Sigmoid colon (tissue), 7 donors: ENCODE measurements around the gene EMILIN1. TPM values are rescaled to one million over a fixed set of nuclear protein-coding genes. Genes with fewer than 3 reads are reported as not detected.

Experiments used
- DNase-seq: peaks from one replicate; pipeline ENCODE4 v3.0.0-alpha.2; 2019
- H3K27ac ChIP-seq, 4 donors: fragments of 200-600 bp; sonication (generic); one replicate each; pipeline ENCODE4 v1.5.1; 2016 to 2019; ENCODE audit warnings: mild to moderate bottlenecking in 1 of 4
- H3K27me3 ChIP-seq, 3 donors: fragments of 200-600 bp; sonication (generic); one replicate each; pipeline ENCODE4 v1.5.1; 2019; ENCODE audit warnings: mild to moderate bottlenecking in 1 of 3
- H3K36me3 ChIP-seq, 4 donors: fragments of 200-600 bp; sonication (generic); one replicate each; pipeline ENCODE4 v1.5.1; 2016 to 2019
- H3K4me1 ChIP-seq, 4 donors: fragments of 200-600 bp; sonication (generic); one replicate each; pipeline ENCODE4 v1.5.1; 2017 to 2019
- H3K4me3 ChIP-seq, 4 donors: fragments of 200-600 bp; sonication (generic); one replicate each; pipeline ENCODE4 v1.5.1; 2017 to 2019; ENCODE audit warnings: mild to moderate bottlenecking in 2 of 4, moderate library complexity in 1 of 4
- H3K9me3 ChIP-seq, 4 donors: fragments of 200-600 bp in 3 of 4; sonication (generic) in 3 of 4; one replicate each; pipeline versions ENCODE4 v1.5.1 to v1.6.1; 2013 to 2019
- CTCF ChIP-seq, 4 experiments: fragments of 450-650 bp in 3 of 4; fragments of 200-600 bp in 1 of 4; IDR thresholded peaks; one replicate each; pipeline ENCODE4 v1.5.1; 2016 to 2019; ENCODE audit warnings: antibody characterized with exemption in 4 of 4, mild to moderate bottlenecking in 3 of 4, moderate library complexity in 2 of 4
- EP300 ChIP-seq, 4 donors: sonication (generic); formaldehyde crosslinking; IDR thresholded peaks; one replicate each; pipeline ENCODE4 v1.6.1; 2017; ENCODE audit warnings: antibody characterized with exemption in 4 of 4
- POLR2A ChIP-seq, 2 donors: fragments of 450-650 bp; IDR thresholded peaks; one replicate each; pipeline ENCODE4 v1.6.1; 2016; ENCODE audit warnings: antibody characterized with exemption in 2 of 2, mild to moderate bottlenecking in 2 of 2, moderate library complexity in 2 of 2
- POLR2AphosphoS5 ChIP-seq, 4 donors: sonication (generic); formaldehyde crosslinking; IDR thresholded peaks; one replicate each; pipeline ENCODE4 v1.6.1; 2017; ENCODE audit warnings: antibody characterized with exemption in 4 of 4
- WGBS, 2 donors: extraction: QIAGEN DNeasy Blood & Tissue Kit; methylation state at CpG; one replicate each; pipeline ENCODE4 v1.1.7; 2013; 5-methylcytosine and 5-hydroxymethylcytosine counted together
- intact Hi-C: fragments of 100-400 bp; cut with DNase I; formaldehyde crosslinking; loops from one replicate; pipeline ENCODE4 v1.15.1; 2023
- polyA plus RNA-seq, 3 donors: library from polyadenylated mRNA; stranded (reverse); fragments of 200-250 nt; gene quantifications; one replicate each; pipeline ENCODE4 v1.2.3, GENCODE V29; 2013
- total RNA-seq, 4 donors: library from RNA; depleted of rRNA; stranded (reverse); fragments of >200 nt; gene quantifications; one replicate each; pipeline ENCODE4 v1.1.0, GENCODE V29; 2016
- donor health status: healthy with polysubstance abuse.
- donor health status: Bipolar disorder and iron deficiency.
- donor health status: healthy.

EMILIN1 gene
- total and polyA plus RNA-seq, 7 donors, result 4.8 to 350 (median 156) TPM

GRCh38 chr2:27099334-27099955, 21.0 kb downstream of the EMILIN1 start:
- Histone ChIP-seq H3K27me3 (peaks cover 0 to 11% (median 0%) of the 10 kb centered on the region in 3 donors), H3K27ac (no peak overlapping the region), H3K36me3 (no peaks in the 10 kb centered on the region), H3K4me1 (peaks cover 0 to 12% (median 6%) of the 10 kb centered on the region in 4 donors), H3K9me3 (no peaks in the 10 kb centered on the region), H3K4me3 (no peak overlapping the region)
- intact Hi-C loops, result loop anchor here (2.0 kb wide), 1 partner anchor 91 kb away; no protein-coding TSS in a partner anchor
- no peak for DNase-seq
- TF ChIP-seq POLR2A (IDR thresholded peaks at IDR 0.05), result no peak
- TF ChIP-seq POLR2AphosphoS5 (IDR thresholded peaks at IDR 0.05), result no peak
- TF ChIP-seq EP300 (IDR thresholded peaks at IDR 0.05), result no peak
- no peak for TF ChIP-seq CTCF (IDR thresholded peaks at IDR 0.05)
- 94% methylated on average over 19 of the region's 19 CpGs for WGBS, 2 donors

- Histone ChIP-seq H3K4me1 (peaks cover 0 to 12% (median 6%) of the 10 kb centered on the region in 4 donors), H3K27ac (no peak overlapping the region), H3K36me3 (no peaks in the 10 kb centered on the region), H3K27me3 (peaks cover 0 to 17% (median 0%) of the 10 kb centered on the region in 3 donors), H3K4me3 (no peak overlapping the region), H3K9me3 (no peaks in the 10 kb centered on the region)
- no peak for DNase-seq
- 90 to 92% methylated on average over 10 of the region's 10 CpGs for WGBS, 2 donors
- intact Hi-C loops, result no loop called here
- TF ChIP-seq POLR2A (IDR thresholded peaks at IDR 0.05), result no peak
- no peak for TF ChIP-seq EP300 (IDR thresholded peaks at IDR 0.05)
- no peak for TF ChIP-seq POLR2AphosphoS5 (IDR thresholded peaks at IDR 0.05)
- TF ChIP-seq CTCF (IDR thresholded peaks at IDR 0.05), result no peak
These were observed 21.6 kb downstream of the EMILIN1 start for GRCh38 chr2:27100036-27100435.

- Histone ChIP-seq H3K9me3 (no peaks in the 10 kb centered on the region), H3K27ac (no peak overlapping the region), H3K27me3 (peaks cover 0 to 27% (median 0%) of the 10 kb centered on the region in 3 donors), H3K4me3 (no peak overlapping the region), H3K4me1 (no peaks in the 10 kb centered on the region), H3K36me3 (no peaks in the 10 kb centered on the region)
- no peak for DNase-seq
- no peak for TF ChIP-seq CTCF (IDR thresholded peaks at IDR 0.05)
- no peak for TF ChIP-seq POLR2A (IDR thresholded peaks at IDR 0.05)
- no peak for TF ChIP-seq POLR2AphosphoS5 (IDR thresholded peaks at IDR 0.05)
- TF ChIP-seq EP300 (IDR thresholded peaks at IDR 0.05), result no peak
- intact Hi-C loops, result no loop called here
- 84 to 92% methylated on average over 5 of the region's 5 CpGs for WGBS, 2 donors
These were observed 23.9 kb downstream of the EMILIN1 start for GRCh38 chr2:27102329-27102728.

GRCh38 chr2:27105981-27106380, 27.6 kb downstream of the EMILIN1 start:
- H3K4me1 ChIP-seq, result no peaks in the 10 kb centered on the region
- WGBS, 2 donors, result 76 to 81% methylated on average over 3 of the region's 3 CpGs
- intact Hi-C loops, result no loop called here
- DNase-seq, result no peak
- no peaks in the 10 kb centered on the region for H3K9me3 ChIP-seq
- H3K27me3 ChIP-seq, result peaks cover 0 to 30% (median 0%) of the 10 kb centered on the region in 3 donors
- H3K36me3 ChIP-seq, result no peaks in the 10 kb centered on the region
- no peak for TF ChIP-seq POLR2A (IDR thresholded peaks at IDR 0.05)
- TF ChIP-seq POLR2AphosphoS5 (IDR thresholded peaks at IDR 0.05), result no peak
- no peak for TF ChIP-seq CTCF (IDR thresholded peaks at IDR 0.05)
- no peak for TF ChIP-seq EP300 (IDR thresholded peaks at IDR 0.05)
- H3K27ac ChIP-seq, result no peak overlapping the region
- no peak overlapping the region for H3K4me3 ChIP-seq

GRCh38 chr2:27108221-27108620, 29.8 kb downstream of the EMILIN1 start:
- no peak overlapping the region for H3K4me3 ChIP-seq
- no peak for TF ChIP-seq POLR2AphosphoS5 (IDR thresholded peaks at IDR 0.05)
- no peak for TF ChIP-seq EP300 (IDR thresholded peaks at IDR 0.05)
- 83 to 94% methylated on average over 2 of the region's 2 CpGs for WGBS, 2 donors
- no peaks in the 10 kb centered on the region for H3K9me3 ChIP-seq
- no peak overlapping the region for H3K27ac ChIP-seq
- peaks cover 0 to 30% (median 0%) of the 10 kb centered on the region in 3 donors for H3K27me3 ChIP-seq
- H3K4me1 ChIP-seq, result no peaks in the 10 kb centered on the region
- H3K36me3 ChIP-seq, result no peaks in the 10 kb centered on the region
- intact Hi-C loops, result no loop called here
- DNase-seq, result no peak
